ENCODE measurements around the gene BICD1.

Gene BICD1

GRCh38 chr12:32102234-32102633 is 4.4 kb upstream of the BICD1 start:
- DNase-seq (ENCODE audit: low spot score), result no peak

GRCh38 chr12:32104572-32105355 is 1.9 kb upstream of the BICD1 start:
- no peak for DNase-seq (ENCODE audit: low spot score)

- DNase-seq (ENCODE audit: low spot score), result no peak
Measured at GRCh38 chr12:32105986-32106516, 596 bp upstream of the BICD1 start.

GRCh38 chr12:32107359-32108267 is 966 bp downstream of the BICD1 start:
- peak; percentile 42 for DNase-seq (ENCODE audit: low spot score)

GRCh38 chr12:32108787-32109186 is 2.1 kb downstream of the BICD1 start:
- no peak for DNase-seq (ENCODE audit: low spot score)

GRCh38 chr12:32110417-32110816 is 3.8 kb downstream of the BICD1 start:
- DNase-seq (ENCODE audit: low spot score), result no peak

- no peak for DNase-seq (ENCODE audit: low spot score)
Measured at GRCh38 chr12:32110942-32111341, 4.3 kb downstream of the BICD1 start.

GRCh38 chr12:32115404-32116104 is 8.9 kb downstream of the BICD1 start:
- DNase-seq (ENCODE audit: low spot score), result no peak

GRCh38 chr12:32116897-32117296 is 10.2 kb downstream of the BICD1 start:
- DNase-seq (ENCODE audit: low spot score), result no peak

- DNase-seq (ENCODE audit: low spot score), result no peak
Measured at GRCh38 chr12:32117316-32117715, 10.7 kb downstream of the BICD1 start.

GRCh38 chr12:32118806-32119205 is 12.2 kb downstream of the BICD1 start:
- no peak for DNase-seq (ENCODE audit: low spot score)

- no peak for DNase-seq (ENCODE audit: low spot score)
Measured at GRCh38 chr12:32120419-32120818, 13.8 kb downstream of the BICD1 start.

GRCh38 chr12:32124637-32125036 is 18.0 kb downstream of the BICD1 start:
- DNase-seq (ENCODE audit: low spot score), result no peak

GRCh38 chr12:32125455-32126084 is 18.9 kb downstream of the BICD1 start:
- no peak for DNase-seq (ENCODE audit: low spot score)

GRCh38 chr12:32126720-32127119 is 20.1 kb downstream of the BICD1 start:
- DNase-seq (ENCODE audit: low spot score), result no peak

GRCh38 chr12:32131666-32132065 is 25.0 kb downstream of the BICD1 start:
- no peak for DNase-seq (ENCODE audit: low spot score)

GRCh38 chr12:32134101-32134888 is 27.6 kb downstream of the BICD1 start:
- peak; percentile 76 for DNase-seq (ENCODE audit: low spot score)

GRCh38 chr12:32135967-32136366 is 29.3 kb downstream of the BICD1 start:
- DNase-seq (ENCODE audit: low spot score), result no peak

GRCh38 chr12:32136404-32136803 is 29.8 kb downstream of the BICD1 start:
- no peak for DNase-seq (ENCODE audit: low spot score)

GRCh38 chr12:32139064-32139421 is 32.4 kb downstream of the BICD1 start:
- DNase-seq (ENCODE audit: low spot score), result no peak

GRCh38 chr12:32140877-32141276 is 34.2 kb downstream of the BICD1 start:
- no peak for DNase-seq (ENCODE audit: low spot score)

Measured in SK-N-DZ (cell line).